GM12801 (cell line): Measurements from ENCODE around the gene S1PR5.

ENCODE experiments used
- CTCF ChIP-seq: IDR thresholded peaks from one replicate; pipeline ENCODE4 v1.5.1; 2011; ENCODE audit warnings: control low read depth; ENCODE audit not compliant: insufficient read length; ENCODE audit errors: extremely low read depth

Gene S1PR5

GRCh38 chr19:10516671-10517286 is 468 bp downstream of the S1PR5 start:
- TF ChIP-seq CTCF: no peak

- TF ChIP-seq CTCF: no peak
Measured at GRCh38 chr19:10516064-10516385, 1.2 kb downstream of the S1PR5 start.

- TF ChIP-seq CTCF: no peak
Measured at GRCh38 chr19:10514211-10515145, 2.8 kb downstream of the S1PR5 start.

- no peak for TF ChIP-seq CTCF
Measured at GRCh38 chr19:10513223-10513622, 4.0 kb downstream of the S1PR5 start.

GRCh38 chr19:10510301-10510802 is 6.9 kb downstream of the S1PR5 start:
- TF ChIP-seq CTCF: no peak

- TF ChIP-seq CTCF: no peak
Measured at GRCh38 chr19:10508707-10509106, 8.5 kb downstream of the S1PR5 start.

- TF ChIP-seq CTCF: no peak
Measured at GRCh38 chr19:10508036-10508435, 9.2 kb downstream of the S1PR5 start.
